ENCODE results near the gene ARHGAP22.

DNA sequence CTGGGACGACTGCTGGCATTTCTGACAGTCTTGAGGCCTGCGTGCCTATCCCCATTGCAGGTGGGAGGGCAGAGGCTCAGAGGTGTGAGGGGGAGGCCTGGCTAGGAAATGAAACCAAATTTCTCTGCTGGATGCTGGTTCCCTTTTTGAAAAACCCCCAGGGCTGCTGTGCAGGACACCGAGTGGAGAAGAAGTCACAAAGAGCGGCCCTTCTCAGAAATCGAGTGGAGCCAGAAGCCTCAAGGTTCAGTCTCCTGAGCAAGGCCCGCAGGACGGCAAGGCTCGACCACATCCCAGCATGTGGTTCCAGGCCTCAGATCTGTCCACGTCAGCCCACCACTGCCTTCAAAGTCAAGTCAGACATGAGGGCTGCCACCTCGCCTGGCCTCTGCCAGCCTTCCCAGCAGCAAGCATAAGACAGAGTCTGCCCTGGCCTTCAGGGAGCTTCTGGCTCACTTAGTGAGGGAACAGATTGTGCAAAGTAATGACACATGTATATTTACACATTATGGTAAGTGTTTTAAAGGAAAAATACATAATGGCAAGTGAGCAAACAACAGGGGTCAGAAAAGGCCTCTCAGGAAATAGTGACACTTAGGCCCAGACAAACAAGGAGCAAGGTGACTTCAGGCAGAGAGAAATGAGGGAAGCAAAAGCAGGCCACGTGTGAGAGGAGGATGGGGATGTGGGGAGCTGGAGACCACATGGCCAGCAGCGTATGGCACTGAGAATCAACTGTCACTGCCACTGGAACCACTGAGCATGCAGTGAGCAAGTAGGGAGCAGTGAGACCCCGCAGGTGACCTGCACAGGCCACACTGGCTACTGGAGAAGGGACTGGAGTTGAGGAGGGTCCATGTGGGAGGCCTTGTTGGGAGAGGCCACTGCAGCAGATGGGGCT, 86.7 kb downstream of the ARHGAP22 start:
- TF ChIP-seq POLR2A (IDR thresholded peaks at IDR 0.05) (no peak), CTCF (IDR thresholded peaks at IDR 0.05) (no peak), EP300 (IDR thresholded peaks at IDR 0.05) (no peak), POLR2AphosphoS5 (IDR thresholded peaks at IDR 0.05) (no peak)

Data from upper lobe of left lung (tissue), 4 donors.